C4-2B (cell line): ENCODE results near the gene ANLN.

Experiments used
- ZFX ChIP-seq: fragments of 450-650 bp; IDR thresholded peaks from 2 replicates; pipeline ENCODE4 v1.6.1; 2017
- TF ChIP-seq, protein P1 (sequence below): fragments of 450-650 bp; conservative IDR thresholded peaks from 2 replicates; pipeline ENCODE4 v1.5.1; 2017; ENCODE audit warnings: mild to moderate bottlenecking

GRCh38 chr7:36462551-36463137, 73.0 kb downstream of the ANLN start:
- TF ChIP-seq, protein P1, sequence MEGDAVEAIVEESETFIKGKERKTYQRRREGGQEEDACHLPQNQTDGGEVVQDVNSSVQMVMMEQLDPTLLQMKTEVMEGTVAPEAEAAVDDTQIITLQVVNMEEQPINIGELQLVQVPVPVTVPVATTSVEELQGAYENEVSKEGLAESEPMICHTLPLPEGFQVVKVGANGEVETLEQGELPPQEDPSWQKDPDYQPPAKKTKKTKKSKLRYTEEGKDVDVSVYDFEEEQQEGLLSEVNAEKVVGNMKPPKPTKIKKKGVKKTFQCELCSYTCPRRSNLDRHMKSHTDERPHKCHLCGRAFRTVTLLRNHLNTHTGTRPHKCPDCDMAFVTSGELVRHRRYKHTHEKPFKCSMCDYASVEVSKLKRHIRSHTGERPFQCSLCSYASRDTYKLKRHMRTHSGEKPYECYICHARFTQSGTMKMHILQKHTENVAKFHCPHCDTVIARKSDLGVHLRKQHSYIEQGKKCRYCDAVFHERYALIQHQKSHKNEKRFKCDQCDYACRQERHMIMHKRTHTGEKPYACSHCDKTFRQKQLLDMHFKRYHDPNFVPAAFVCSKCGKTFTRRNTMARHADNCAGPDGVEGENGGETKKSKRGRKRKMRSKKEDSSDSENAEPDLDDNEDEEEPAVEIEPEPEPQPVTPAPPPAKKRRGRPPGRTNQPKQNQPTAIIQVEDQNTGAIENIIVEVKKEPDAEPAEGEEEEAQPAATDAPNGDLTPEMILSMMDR: no peak
- no peak for TF ChIP-seq ZFX
